Left ventricle myocardium inferior (tissue), 1 donor: ENCODE measurements around the gene CEACAM4. TPM values are rescaled to one million over a fixed set of nuclear protein-coding genes. Genes with fewer than 3 reads are reported as not detected.

Source experiments
- DNase-seq: peaks from one replicate; pipeline ENCODE4 v3.0.0-alpha.2; 2020
- H3K27ac ChIP-seq: fragments of 200-600 bp; replicated peaks from 2 replicates; pipeline ENCODE4 v1.8.0; 2021
- H3K27me3 ChIP-seq: fragments of 200-600 bp; 2 replicates; pipeline ENCODE4 v1.8.0; 2021; ENCODE audit warnings: low read depth
- H3K36me3 ChIP-seq: fragments of 200-600 bp; 2 replicates; pipeline ENCODE4 v1.8.0; 2021
- H3K4me1 ChIP-seq: fragments of 200-600 bp; 2 replicates; pipeline ENCODE4 v1.8.0; 2021
- H3K4me3 ChIP-seq: fragments of 200-600 bp; 2 replicates; pipeline ENCODE4 v1.8.0; 2021; ENCODE audit warnings: mild to moderate bottlenecking, moderate library complexity
- H3K9me3 ChIP-seq: fragments of 200-600 bp; replicated peaks from 2 replicates; pipeline ENCODE4 v1.8.0; 2021
- intact Hi-C: fragments of 100-400 bp; cut with micrococcal nuclease; formaldehyde crosslinking; loops from one replicate; pipeline ENCODE4 v1.11.0; 2022
- total RNA-seq: library from RNA; stranded (reverse); fragmentation: NEBNext Ultra II Directional; extraction: Animal tissue kit (Norgen Biotek cat#: 25700); gene quantifications from one replicate; pipeline ENCODE4 v1.2.1, GENCODE V29; 2021
- TF ChIP-seq, protein P1 (sequence below): fragments of 200-600 bp; IDR thresholded peaks from 2 replicates; pipeline ENCODE4 v1.8.0; 2021; ENCODE audit warnings: antibody characterized with exemption, mild to moderate bottlenecking, borderline replicate concordance
- donor health status: DM: no; HTN: yes; CAD: no; lungs with severe emphysema.

CEACAM4 gene
- total RNA-seq, 1 donor from 2014 or later: 0.25 TPM

DNA sequence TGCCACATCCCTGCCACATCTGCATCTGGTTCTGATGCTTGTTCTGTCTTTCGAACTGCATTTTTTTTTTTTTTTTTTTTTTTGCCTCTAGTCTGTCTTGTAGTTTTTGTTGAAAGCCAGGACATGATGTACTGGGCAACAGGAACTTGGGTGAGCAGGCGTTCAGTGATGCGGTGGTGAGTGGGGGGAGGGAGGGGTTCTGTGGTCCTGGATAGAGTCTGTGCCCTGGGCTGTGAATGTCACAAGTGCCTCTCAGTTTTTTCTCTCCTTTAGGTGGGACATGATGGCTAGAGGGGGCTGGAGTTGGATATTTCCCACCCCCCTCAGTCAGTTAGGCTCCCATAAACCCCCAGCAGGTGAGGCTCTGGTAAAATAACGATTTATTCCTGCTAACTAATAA, 3.5 kb downstream of the CEACAM4 start:
- H3K9me3 ChIP-seq: no peaks in the 10 kb centered on the region
- no peak overlapping the region for H3K27ac ChIP-seq
- no peak overlapping the region for H3K4me3 ChIP-seq
- intact Hi-C loops: no loop called here
- H3K4me1 ChIP-seq: no peaks in the 10 kb centered on the region
- no peaks in the 10 kb centered on the region for H3K36me3 ChIP-seq
- H3K27me3 ChIP-seq: peaks cover 69% of the 10 kb centered on the region
- no peak for DNase-seq
- TF ChIP-seq, protein P1, sequence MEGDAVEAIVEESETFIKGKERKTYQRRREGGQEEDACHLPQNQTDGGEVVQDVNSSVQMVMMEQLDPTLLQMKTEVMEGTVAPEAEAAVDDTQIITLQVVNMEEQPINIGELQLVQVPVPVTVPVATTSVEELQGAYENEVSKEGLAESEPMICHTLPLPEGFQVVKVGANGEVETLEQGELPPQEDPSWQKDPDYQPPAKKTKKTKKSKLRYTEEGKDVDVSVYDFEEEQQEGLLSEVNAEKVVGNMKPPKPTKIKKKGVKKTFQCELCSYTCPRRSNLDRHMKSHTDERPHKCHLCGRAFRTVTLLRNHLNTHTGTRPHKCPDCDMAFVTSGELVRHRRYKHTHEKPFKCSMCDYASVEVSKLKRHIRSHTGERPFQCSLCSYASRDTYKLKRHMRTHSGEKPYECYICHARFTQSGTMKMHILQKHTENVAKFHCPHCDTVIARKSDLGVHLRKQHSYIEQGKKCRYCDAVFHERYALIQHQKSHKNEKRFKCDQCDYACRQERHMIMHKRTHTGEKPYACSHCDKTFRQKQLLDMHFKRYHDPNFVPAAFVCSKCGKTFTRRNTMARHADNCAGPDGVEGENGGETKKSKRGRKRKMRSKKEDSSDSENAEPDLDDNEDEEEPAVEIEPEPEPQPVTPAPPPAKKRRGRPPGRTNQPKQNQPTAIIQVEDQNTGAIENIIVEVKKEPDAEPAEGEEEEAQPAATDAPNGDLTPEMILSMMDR: no peak

DNA sequence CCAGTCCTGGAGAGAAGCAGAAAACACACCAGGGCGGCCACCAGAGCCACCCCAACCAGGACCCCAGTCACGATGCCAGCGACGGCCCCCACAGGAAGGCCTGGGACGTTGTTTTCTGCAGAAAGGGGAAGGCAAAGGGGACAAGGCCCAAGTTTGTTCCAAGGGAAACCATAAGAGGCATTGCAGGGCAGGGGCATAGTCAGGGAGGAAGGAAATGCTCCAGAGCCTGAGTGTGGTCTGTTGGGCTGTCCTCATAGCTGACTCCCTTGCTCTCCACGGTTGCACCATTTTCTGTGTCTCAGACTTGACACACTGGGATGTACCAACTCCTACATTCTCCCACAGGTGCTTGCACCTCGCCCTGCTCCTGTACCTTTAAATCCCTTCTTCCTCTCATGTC, 5.2 kb downstream of the CEACAM4 start:
- DNase-seq: no peak
- H3K27me3 ChIP-seq: peaks cover 62% of the 10 kb centered on the region
- no peak overlapping the region for H3K4me3 ChIP-seq
- TF ChIP-seq, protein P1: no peak
- H3K27ac ChIP-seq: no peak overlapping the region
- intact Hi-C loops: no loop called here
- H3K9me3 ChIP-seq: no peaks in the 10 kb centered on the region
- H3K4me1 ChIP-seq: no peaks in the 10 kb centered on the region
- H3K36me3 ChIP-seq: no peaks in the 10 kb centered on the region

DNA sequence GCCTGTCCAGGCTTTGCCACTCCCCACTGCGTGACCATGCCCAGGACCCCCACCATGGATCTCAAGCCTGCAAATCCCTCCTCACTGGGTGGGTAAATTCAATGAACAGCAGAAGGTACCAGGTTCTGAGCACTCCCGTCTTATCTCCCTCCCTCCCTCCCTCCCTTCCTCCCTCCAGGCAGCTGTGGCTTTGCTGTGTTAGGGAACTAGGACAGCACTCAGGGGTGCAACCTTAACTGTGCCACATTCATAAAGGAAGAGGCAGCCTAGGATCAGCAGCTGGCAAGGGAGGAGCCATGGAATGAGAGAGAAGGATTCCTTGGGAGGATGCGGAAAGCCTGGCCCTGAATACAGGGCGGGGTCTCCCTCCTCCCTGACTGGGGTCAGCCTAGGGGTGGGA, 5.6 kb downstream of the CEACAM4 start:
- Histone ChIP-seq H3K9me3 (no peaks in the 10 kb centered on the region), H3K36me3 (no peaks in the 10 kb centered on the region), H3K27me3 (peaks cover 59% of the 10 kb centered on the region), H3K4me3 (no peak overlapping the region), H3K27ac (no peak overlapping the region), H3K4me1 (no peaks in the 10 kb centered on the region)
- intact Hi-C loops: no loop called here
- no peak for DNase-seq
- TF ChIP-seq, protein P1: no peak

DNA sequence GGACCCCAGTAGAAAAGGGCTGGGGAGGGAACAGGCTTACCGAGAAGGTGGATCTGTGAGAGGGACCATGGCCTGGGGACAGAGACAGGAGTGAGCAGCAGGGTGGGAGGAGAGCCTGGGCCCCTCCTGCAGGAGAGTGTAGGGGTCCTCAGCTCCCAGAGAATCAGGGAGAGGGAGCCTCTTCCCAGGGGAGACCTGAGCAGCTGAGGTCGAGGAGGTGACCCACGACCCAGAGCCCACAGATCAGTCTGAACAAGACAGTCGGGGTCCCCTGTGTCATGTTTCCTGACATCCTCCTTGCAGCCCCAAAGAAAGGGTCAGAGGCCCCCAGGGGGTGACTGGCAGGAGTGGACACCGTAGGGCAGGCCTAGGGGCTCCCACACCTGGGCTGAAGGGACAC, 6.7 kb downstream of the CEACAM4 start:
- TF ChIP-seq, protein P1: no peak
- Histone ChIP-seq H3K9me3 (no peaks in the 10 kb centered on the region), H3K4me3 (no peak overlapping the region), H3K27me3 (peaks cover 65% of the 10 kb centered on the region), H3K27ac (no peak overlapping the region), H3K36me3 (no peaks in the 10 kb centered on the region), H3K4me1 (no peaks in the 10 kb centered on the region)
- intact Hi-C loops: no loop called here
- no peak for DNase-seq

DNA sequence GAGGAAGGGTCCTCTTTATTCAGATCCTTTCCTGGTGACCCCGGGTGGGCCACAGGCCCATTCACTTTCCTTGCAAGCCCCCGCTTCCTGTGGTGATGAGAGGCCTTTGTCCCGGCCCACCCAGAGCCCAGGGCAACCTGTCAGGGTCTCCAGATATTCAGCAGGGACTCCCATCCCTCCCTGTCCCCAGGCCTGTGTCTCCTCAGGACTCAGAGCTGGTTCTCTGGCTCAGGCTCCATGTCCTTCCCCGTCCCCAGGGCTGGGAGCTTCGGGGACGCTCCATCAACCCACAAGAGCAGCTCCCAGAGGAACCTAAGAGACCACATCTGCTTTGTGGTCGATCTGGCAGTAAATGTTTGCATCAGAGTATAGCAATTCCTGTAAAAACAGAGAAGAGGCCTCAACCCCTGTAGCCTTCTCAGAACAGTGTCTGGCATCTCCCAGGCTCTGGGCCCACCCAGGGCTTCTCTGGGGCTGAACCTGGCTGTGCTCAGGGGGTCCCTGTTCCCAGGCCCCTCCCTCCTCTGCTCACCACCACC, 7.8 kb downstream of the CEACAM4 start:
- Histone ChIP-seq H3K36me3 (no peaks in the 10 kb centered on the region), H3K9me3 (no peaks in the 10 kb centered on the region), H3K4me1 (no peaks in the 10 kb centered on the region), H3K27me3 (peaks cover 67% of the 10 kb centered on the region), H3K4me3 (no peak overlapping the region), H3K27ac (no peak overlapping the region)
- intact Hi-C loops: no loop called here
- DNase-seq: no peak
- TF ChIP-seq, protein P1: no peak
